K562 (cell line): ENCODE results near the gene RPAP2. TPM values are rescaled to one million over a fixed set of nuclear protein-coding genes. Genes with fewer than 3 reads are reported as not detected.
A peak's percentile ranks its signal among the peaks of the same experiment; 100 is the strongest.
"Not testable (repeated sequence)": the region's sequence is repeated elsewhere in the genome, so short reads cannot be mapped to it uniquely, and the experiment has no call there.

ENCODE experiments used
- ATAC-seq: fragments of 200-7000 bp; cut with Tn5 transposase; 3 replicates; pipeline ENCODE4 v1.9.1; 2020; ENCODE audit warnings: moderate library complexity
- BruUV-seq: library from RNA; stranded (reverse); fragments of 400-500 nt; replicated peaks from 2 replicates; lab custom pipeline; 2021; lab: Mats Ljungman, UMichigan
- CTCF ChIA-PET: fragments of 300-600 bp; formaldehyde crosslinking; extraction: SDS; loops from one replicate; lab custom pipeline; 2021; ENCODE audit warnings: low intra/inter-chr PET ratio; lab: Yijun Ruan, JAX
- POLR2A ChIA-PET: fragments of 300-600, 350-650 bp; sonication (Branson Sonifier 250); formaldehyde crosslinking; extraction: SDS; loops from one replicate; lab custom pipeline; 2021; ENCODE audit warnings: antibody characterized with exemption, inconsistent platforms; lab: Yijun Ruan, JAX
- DNase-seq, 4 experiments: peaks; one replicate each; pipeline versions ENCODE4 v3.0.0 to v3.0.0-alpha.2; 2011 to 2018; ENCODE audit warnings: low spot score in 3 of 4, mixed read lengths in 3 of 4; ENCODE audit errors: extremely low read depth in 1 of 4
- FAIRE-seq: peaks from 2 replicates; lab custom pipeline; 2011; peaks lifted over from hg19 to GRCh38; lab: Jason Lieb, UNC
- H2AFZ ChIP-seq: 2 replicates; pipeline ENCODE4 v1.6.0; 2011; ENCODE audit warnings: low read depth, low read length, control low read depth, inconsistent platforms
- H3K27ac ChIP-seq: fragments of 200-600 bp; 3 replicates; pipeline ENCODE4 v1.8.0; 2011; ENCODE audit warnings: low read depth, mild to moderate bottlenecking, control low read depth, inconsistent platforms, low read length, moderate library complexity, mixed read lengths; ENCODE audit errors: extremely low read depth
- H3K27me3 ChIP-seq, 2 experiments: fragments of 300-600 bp in 1 of 2; 2 replicates in 1 of 2; 3 replicates in 1 of 2; pipeline versions ENCODE4 v1.6.0 to v1.8.0; 2011; ENCODE audit warnings: inconsistent platforms in 2 of 2, low read length in 2 of 2, mild to moderate bottlenecking in 1 of 2, mixed read lengths in 1 of 2, moderate library complexity in 1 of 2; ENCODE audit not compliant: control insufficient read depth in 2 of 2, insufficient read depth in 2 of 2
- H3K36me3 ChIP-seq: fragments of 300-600 bp; 3 replicates; pipeline ENCODE4 v1.8.0; 2011; ENCODE audit warnings: mild to moderate bottlenecking, low read length, inconsistent platforms; ENCODE audit not compliant: control insufficient read depth, insufficient read depth
- H3K4me1 ChIP-seq, 2 experiments: fragments of 200-600 bp in 1 of 2; replicated peaks in 1 of 2; 2 replicates in 1 of 2; 3 replicates in 1 of 2; pipeline versions ENCODE4 v1.5.1 to v1.8.0; 2011; ENCODE audit warnings: inconsistent platforms in 2 of 2, low read length in 2 of 2, mild to moderate bottlenecking in 1 of 2, mixed read lengths in 1 of 2, moderate library complexity in 1 of 2; ENCODE audit not compliant: control insufficient read depth in 2 of 2, insufficient read depth in 2 of 2
- H3K4me2 ChIP-seq: 2 replicates; pipeline ENCODE4 v1.6.1; 2011; ENCODE audit warnings: low read length, control low read depth, inconsistent platforms, mixed read lengths; ENCODE audit not compliant: insufficient read depth
- H3K4me3 ChIP-seq: fragments of 200-600 bp; sonication (generic), shearing (Covaris generic); 2 replicates; pipeline ENCODE4 v1.5.1; 2016; ENCODE audit warnings: control low read depth, inconsistent platforms
- H3K79me2 ChIP-seq: fragments of 200-600 bp; 3 replicates; pipeline ENCODE4 v1.8.0; 2011; ENCODE audit warnings: low read length, inconsistent platforms; ENCODE audit not compliant: control insufficient read depth, insufficient read depth
- H3K9ac ChIP-seq, 2 experiments: 2 replicates each; pipeline versions ENCODE4 v1.6.0 to v1.6.1; 2011; ENCODE audit warnings: low read depth in 2 of 2, low read length in 2 of 2, control low read depth in 1 of 2, inconsistent platforms in 1 of 2, mild to moderate bottlenecking in 1 of 2, mixed read lengths in 1 of 2; ENCODE audit not compliant: insufficient read depth in 1 of 2
- H3K9me1 ChIP-seq: one replicate; pipeline ENCODE4 v1.6.0; 2011; ENCODE audit warnings: inconsistent platforms, mild to moderate bottlenecking, low read length, moderate library complexity; ENCODE audit not compliant: control insufficient read depth, insufficient read depth
- H3K9me3 ChIP-seq: replicated peaks from 2 replicates; pipeline ENCODE4 v1.5.1; 2011; ENCODE audit warnings: low read depth, low read length, inconsistent platforms; ENCODE audit not compliant: control insufficient read depth, insufficient read depth
- H4K20me1 ChIP-seq: replicated peaks from 2 replicates; pipeline ENCODE4 v1.6.1; 2011; ENCODE audit warnings: low read length, inconsistent platforms, mixed read lengths; ENCODE audit not compliant: control insufficient read depth, insufficient read depth
- HNRNPL ChIP-seq: fragments of 200-400 bp; formaldehyde crosslinking; IDR thresholded peaks from 2 replicates; pipeline ENCODE4 v1.6.1; 2017; ENCODE audit warnings: low read depth, mild to moderate bottlenecking, low read length
- NFRKB ChIP-seq: fragments of 450-650 bp; IDR thresholded peaks from 2 replicates; pipeline ENCODE4 v1.6.1; 2016; ENCODE audit warnings: low read depth
- TEAD2 ChIP-seq: fragments of 450-650 bp; IDR thresholded peaks from 2 replicates; pipeline ENCODE4 v1.6.1; 2016; ENCODE audit warnings: missing genetic modification characterization, control low read depth, missing compliant biosample characterization
- ZBTB2 ChIP-seq: fragments of 450-650 bp; IDR thresholded peaks from 2 replicates; pipeline ENCODE4 v1.6.1; 2016; ENCODE audit warnings: antibody characterized with exemption
- ZNF354B ChIP-seq: fragments of 250-450 bp; sonication (Bioruptor Pico); IDR thresholded peaks from 2 replicates; pipeline ENCODE4 v1.4.0; 2020
- ZNF507 ChIP-seq: conservative IDR thresholded peaks from 2 replicates; pipeline ENCODE4 v1.6.1; 2017; ENCODE audit warnings: missing genetic modification characterization, missing compliant biosample characterization
- WGBS: fragments of 100-300 bp; shearing (Covaris generic); methylation state at CpG from one replicate; pipeline ENCODE4 v1.1.6; 2016; ENCODE audit warnings: low coverage, mixed read lengths; ENCODE audit not compliant: insufficient coverage; ENCODE audit errors: missing lambda C conversion rate; 5-methylcytosine and 5-hydroxymethylcytosine counted together
- in situ Hi-C: fragments of 300-500 bp; cut with MboI; formaldehyde crosslinking; loops from 4 replicates; pipeline ENCODE4 v1.15.0; 2018; ENCODE audit warnings: inconsistent platforms, mixed read lengths
- intact Hi-C: fragments of 100-400 bp; cut with micrococcal nuclease; formaldehyde crosslinking; loops from 2 replicates; pipeline ENCODE4 v1.14.2; 2022
- polyA plus RNA-seq, 8 experiments: library from polyadenylated mRNA; depleted of rRNA in 4 of 8; stranded (reverse) in 5 of 8; unstranded in 3 of 8; fragments of >200 nt; fragmentation: Nextera tagmentation in 2 of 8; fragmentation: Illumina TruSeq in 1 of 8; extraction: Ambion mirVana in 2 of 8; extraction: Trizol in 1 of 8; gene quantifications; 2 replicates each; pipeline versions ENCODE4 v1.2.1 to v1.2.3, GENCODE V29; 2011 to 2014; ENCODE audit warnings: inconsistent platforms in 1 of 8, missing spikeins in 1 of 8
- total RNA-seq, 7 experiments: library from RNA; depleted of rRNA in 6 of 7; stranded (reverse); fragments of >200 nt in 6 of 7; fragmentation: Illumina TruSeq in 2 of 7; extraction: Trizol in 2 of 7; gene quantifications; 2 replicates each; pipeline versions ENCODE4 v1.2.1 to v1.2.3, GENCODE V29; 2011 to 2021; ENCODE audit warnings: low replicate concordance in 1 of 7

RPAP2 gene
- total and polyA plus RNA-seq, 9 of the 15 experiments (the other 6 are each of a cell fraction or from before 2014, with no cell fraction given) = 6.2 to 41.7 (median 28.7) TPM

- TF ChIP-seq ZBTB2 (no peak), NFRKB (peak; percentile 88; the same call in 1 of the 2 replicates), HNRNPL (no peak), TEAD2 (tag) (no peak)
Observed at GRCh38 chr1:92298573-92299476, at the start of gene RPAP2, which contains the start of gene GLMN (continued).

- POLR2A ChIA-PET = interaction anchor here (0.6 kb wide), 1 partner anchor 325 kb away, joined by 5 read pairs; no protein-coding TSS in a partner anchor
- H3K36me3 ChIP-seq, H3K27me3 ChIP-seq, H3K4me2 ChIP-seq, H3K4me3 ChIP-seq, H2AFZ ChIP-seq, H3K9ac ChIP-seq, H3K79me2 ChIP-seq, in situ Hi-C loops, H3K4me1 ChIP-seq, H3K9me1 ChIP-seq, ATAC-seq, CTCF ChIA-PET, H3K27ac ChIP-seq, FAIRE-seq, BruUV-seq, intact Hi-C loops, DNase-seq, H3K9me3 ChIP-seq, H4K20me1 ChIP-seq: not testable (repeated sequence)
- TF ChIP-seq ZNF354B (CRISPR knock-in tag) (0 out of 2 replicates have a peak, but pooled peaks have one; percentile 50), ZNF507 (peak; percentile 95)
- 71% methylated on average over 3 of the region's 3 CpGs for WGBS
Observed at GRCh38 chr1:92254714-92255113, 44.1 kb upstream of the RPAP2 start.
